OCI-LY1 (cell line): ENCODE results near the gene ANKRD53.

Source experiments
- CTCF ChIP-seq: fragments of 200-600 bp; sonication (generic), shearing (Covaris generic); IDR thresholded peaks from 2 replicates; pipeline ENCODE4 v1.5.1; 2017; ENCODE audit warnings: mild to moderate bottlenecking, antibody characterized with exemption, low read length, moderate library complexity, mixed read lengths
- EZH2 ChIP-seq: fragments of 200-600 bp; sonication (generic), shearing (Covaris generic); IDR thresholded peaks from 2 replicates; pipeline ENCODE4 v1.8.0; 2017; ENCODE audit warnings: borderline replicate concordance, mixed run types, mild to moderate bottlenecking, antibody characterized with exemption, low read length, moderate library complexity, mixed read lengths

GRCh38 chr2:70958759-70959158 lies 19.7 kb upstream of the ANKRD53 start:
- TF ChIP-seq CTCF (no peak), EZH2 (no peak)
